ENCODE results near the gene ATP9B. TPM values are rescaled to one million over a fixed set of nuclear protein-coding genes. Genes with fewer than 3 reads are reported as not detected.

Gene ATP9B
- total RNA-seq, 2 donors from 2014 or later = 29.1 to 38.1 TPM

DNA sequence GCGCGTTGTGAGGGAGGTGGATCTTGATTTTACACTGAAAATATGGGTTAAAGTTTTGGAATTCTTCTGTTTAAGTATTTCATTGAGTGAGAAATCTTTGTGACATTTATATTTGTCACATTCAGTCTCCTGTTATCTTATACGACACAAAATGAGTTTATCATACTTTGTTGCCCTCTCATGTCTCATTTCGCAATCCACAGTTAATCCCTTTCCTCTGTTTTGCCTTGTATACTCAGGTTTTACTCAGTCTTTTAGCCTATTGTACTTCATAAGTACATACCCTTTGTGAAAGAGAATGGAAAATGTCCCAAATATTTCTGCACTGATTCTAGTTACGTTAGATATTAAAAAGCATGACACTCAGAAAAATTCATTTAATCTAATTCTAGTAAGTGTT lies 142.7 kb downstream of the ATP9B start:
- Mint-ChIP-seq H3K9me3 (no peaks in the 10 kb centered on the region), H3K36me3 (ENCODE audit: low read depth) (peaks cover 16% of the 10 kb centered on the region), H3K27ac (no peak overlapping the region), H3K4me1 (no peaks in the 10 kb centered on the region), H3K4me3 (no peak overlapping the region), H3K27me3 (ENCODE audit: insufficient read depth) (no peaks in the 10 kb centered on the region)
- 91 to 100% methylated on average over 1 to 5 of the region's 5 CpGs for WGBS, 2 experiments (ENCODE audit: insufficient coverage in 1 of 2, insufficient read length in 1 of 2)
- H3K9me3 ChIP-seq (ENCODE audit: control insufficient read depth, low read length) = no peaks in the 10 kb centered on the region
- H3K4me3 ChIP-seq (ENCODE audit: low read length) = no peak overlapping the region
- no peak for TF ChIP-seq CTCF (conservative IDR thresholded peaks at IDR 0.05)
- DNase-seq = no peak
- no peaks in the 10 kb centered on the region for H3K27me3 ChIP-seq (ENCODE audit: control insufficient read depth, insufficient read depth, low read length, poor library complexity, severe bottlenecking)
- H3K27ac ChIP-seq (ENCODE audit: low read depth, low read length) = no peak overlapping the region
- no peak overlapping the region for H3K9ac ChIP-seq (ENCODE audit: extremely low read depth, low read length, poor library complexity, severe bottlenecking)
- no peaks in the 10 kb centered on the region for H3K4me1 ChIP-seq (ENCODE audit: control insufficient read depth, insufficient read depth, low read length)
- peaks cover 2% of the 10 kb centered on the region for H3K36me3 ChIP-seq (ENCODE audit: control insufficient read depth, insufficient read depth, low read length)

- Mint-ChIP-seq H3K36me3 (ENCODE audit: low read depth) (peaks cover 11% of the 10 kb centered on the region), H3K4me3 (no peak overlapping the region), H3K27me3 (ENCODE audit: insufficient read depth) (no peaks in the 10 kb centered on the region), H3K9me3 (no peaks in the 10 kb centered on the region), H3K4me1 (no peaks in the 10 kb centered on the region), H3K27ac (no peak overlapping the region)
- Histone ChIP-seq H3K27me3 (ENCODE audit: control insufficient read depth, insufficient read depth, low read length, poor library complexity, severe bottlenecking) (no peaks in the 10 kb centered on the region), H3K27ac (ENCODE audit: low read depth, low read length) (no peak overlapping the region), H3K9ac (ENCODE audit: extremely low read depth, low read length, poor library complexity, severe bottlenecking) (no peak overlapping the region), H3K9me3 (ENCODE audit: control insufficient read depth, low read length) (no peaks in the 10 kb centered on the region), H3K4me3 (ENCODE audit: low read length) (no peak overlapping the region), H3K4me1 (ENCODE audit: control insufficient read depth, insufficient read depth, low read length) (no peaks in the 10 kb centered on the region), H3K36me3 (ENCODE audit: control insufficient read depth, insufficient read depth, low read length) (no peaks in the 10 kb centered on the region)
- WGBS, 2 experiments (ENCODE audit: insufficient coverage in 1 of 2, insufficient read length in 1 of 2) = 100% methylated on average over 1 to 3 of the region's 3 CpGs
- TF ChIP-seq CTCF (conservative IDR thresholded peaks at IDR 0.05) = no peak
- DNase-seq = no peak
Measured at GRCh38 chr18:79214056-79214455, 144.9 kb downstream of the ATP9B start.

- Histone ChIP-seq H3K27me3 (ENCODE audit: control insufficient read depth, insufficient read depth, low read length, poor library complexity, severe bottlenecking) (no peaks in the 10 kb centered on the region), H3K36me3 (ENCODE audit: control insufficient read depth, insufficient read depth, low read length) (no peaks in the 10 kb centered on the region), H3K27ac (ENCODE audit: low read depth, low read length) (no peak overlapping the region), H3K4me3 (ENCODE audit: low read length) (no peak overlapping the region), H3K9ac (ENCODE audit: extremely low read depth, low read length, poor library complexity, severe bottlenecking) (no peak overlapping the region), H3K4me1 (ENCODE audit: control insufficient read depth, insufficient read depth, low read length) (no peaks in the 10 kb centered on the region), H3K9me3 (ENCODE audit: control insufficient read depth, low read length) (no peaks in the 10 kb centered on the region)
- H3K4me3 Mint-ChIP-seq = no peak overlapping the region
- peaks cover 11% of the 10 kb centered on the region for H3K36me3 Mint-ChIP-seq (ENCODE audit: low read depth)
- no peak for TF ChIP-seq CTCF (conservative IDR thresholded peaks at IDR 0.05)
- H3K4me1 Mint-ChIP-seq = no peaks in the 10 kb centered on the region
- 89 to 93% methylated on average over 4 to 6 of the region's 6 CpGs for WGBS, 2 experiments (ENCODE audit: insufficient coverage in 1 of 2, insufficient read length in 1 of 2)
- no peak for DNase-seq
- no peaks in the 10 kb centered on the region for H3K27me3 Mint-ChIP-seq (ENCODE audit: insufficient read depth)
- H3K27ac Mint-ChIP-seq = no peak overlapping the region
- no peaks in the 10 kb centered on the region for H3K9me3 Mint-ChIP-seq
Measured at GRCh38 chr18:79216176-79216575, 147.0 kb downstream of the ATP9B start.

Measured in endodermal cell (in vitro differentiated cells).